Nephron progenitor cell (in vitro differentiated cells): ENCODE data around the gene HOXD8.

Experiments used
- DNase-seq: peaks from one replicate; pipeline ENCODE4 v3.0.0; 2021
- H3K27ac Mint-ChIP-seq: 2 replicates; pipeline ENCODE4 v1.8.0; 2021; ENCODE audit warnings: mild to moderate bottlenecking, moderate library complexity, mixed read lengths
- H3K27me3 Mint-ChIP-seq: 2 replicates; pipeline ENCODE4 v1.8.0; 2021; ENCODE audit warnings: mild to moderate bottlenecking, low read depth, mixed read lengths; ENCODE audit not compliant: poor library complexity
- H3K36me3 Mint-ChIP-seq: 2 replicates; pipeline ENCODE4 v1.8.0; 2021; ENCODE audit warnings: low read depth, mixed read lengths
- H3K4me1 Mint-ChIP-seq: 2 replicates; pipeline ENCODE4 v1.8.0; 2021; ENCODE audit warnings: mixed read lengths
- H3K4me3 Mint-ChIP-seq: 2 replicates; pipeline ENCODE4 v1.8.0; 2021; ENCODE audit warnings: mild to moderate bottlenecking, moderate library complexity, mixed read lengths
- H3K9me3 Mint-ChIP-seq: 2 replicates; pipeline ENCODE4 v1.8.0; 2021; ENCODE audit warnings: mild to moderate bottlenecking, moderate library complexity, mixed read lengths
- CTCF ChIP-seq: fragments of 200-600 bp; sonication (generic); IDR thresholded peaks from 2 replicates; pipeline ENCODE4 v1.5.0; 2021; ENCODE audit warnings: antibody characterized with exemption

HOXD8 gene

DNA sequence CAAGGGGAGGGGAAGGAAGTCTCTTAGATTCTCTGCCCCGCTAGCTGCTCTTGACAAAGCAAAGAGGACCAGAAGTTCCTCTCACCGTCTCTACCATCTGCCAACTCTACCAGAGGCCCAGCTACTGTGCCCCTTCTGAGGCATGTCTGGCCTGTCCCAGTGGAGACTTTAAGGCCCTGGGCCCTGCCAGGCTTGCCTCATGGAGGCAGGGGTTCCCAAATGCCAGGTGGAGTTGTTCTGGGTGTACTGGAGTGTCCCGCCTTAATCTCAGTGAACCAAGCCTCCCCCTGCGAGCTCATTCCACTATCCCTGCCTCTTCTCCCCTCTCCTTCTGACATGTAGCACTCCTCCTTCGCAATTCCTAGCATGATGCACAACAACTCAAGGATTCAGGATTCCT, 27.7 kb upstream of the HOXD8 start:
- peaks cover 97% of the 10 kb centered on the region for H3K27me3 Mint-ChIP-seq
- H3K4me1 Mint-ChIP-seq = peaks cover 66% of the 10 kb centered on the region
- no peaks in the 10 kb centered on the region for H3K36me3 Mint-ChIP-seq
- DNase-seq = no peak
- no peaks in the 10 kb centered on the region for H3K9me3 Mint-ChIP-seq
- no peak overlapping the region for H3K4me3 Mint-ChIP-seq
- H3K27ac Mint-ChIP-seq = no peak overlapping the region
- no peak for TF ChIP-seq CTCF

DNA sequence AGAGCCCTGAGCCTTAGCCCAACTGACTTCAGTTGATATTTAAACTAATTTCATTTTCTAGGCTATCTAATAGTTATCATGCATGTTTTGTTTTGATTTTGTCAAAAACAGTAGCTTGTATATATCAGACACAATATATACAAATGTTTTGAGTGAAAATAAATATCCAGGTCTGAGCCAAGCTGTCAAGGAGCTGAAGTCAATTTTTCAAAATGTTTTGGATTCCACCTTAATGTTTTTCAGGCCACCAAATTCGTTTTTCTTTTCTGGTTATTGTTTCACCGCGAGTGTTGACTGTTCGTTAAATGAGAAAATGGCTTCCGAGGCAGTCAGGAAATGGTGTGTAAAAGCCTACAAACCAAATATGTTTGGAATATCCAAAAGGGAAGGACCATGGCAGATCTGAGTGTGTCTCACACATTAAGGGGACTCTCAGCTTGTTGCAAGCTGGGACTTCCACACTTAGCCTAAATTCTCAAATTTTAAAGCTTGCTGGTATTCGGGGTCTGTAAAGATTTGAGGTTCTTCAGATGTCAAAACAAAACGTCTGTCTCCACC, 27.1 kb upstream of the HOXD8 start:
- no peak for DNase-seq
- no peaks in the 10 kb centered on the region for H3K36me3 Mint-ChIP-seq
- H3K9me3 Mint-ChIP-seq = no peaks in the 10 kb centered on the region
- TF ChIP-seq CTCF = no peak
- no peak overlapping the region for H3K4me3 Mint-ChIP-seq
- H3K4me1 Mint-ChIP-seq = peaks cover 62% of the 10 kb centered on the region
- H3K27me3 Mint-ChIP-seq = peaks cover 97% of the 10 kb centered on the region
- no peak overlapping the region for H3K27ac Mint-ChIP-seq

DNA sequence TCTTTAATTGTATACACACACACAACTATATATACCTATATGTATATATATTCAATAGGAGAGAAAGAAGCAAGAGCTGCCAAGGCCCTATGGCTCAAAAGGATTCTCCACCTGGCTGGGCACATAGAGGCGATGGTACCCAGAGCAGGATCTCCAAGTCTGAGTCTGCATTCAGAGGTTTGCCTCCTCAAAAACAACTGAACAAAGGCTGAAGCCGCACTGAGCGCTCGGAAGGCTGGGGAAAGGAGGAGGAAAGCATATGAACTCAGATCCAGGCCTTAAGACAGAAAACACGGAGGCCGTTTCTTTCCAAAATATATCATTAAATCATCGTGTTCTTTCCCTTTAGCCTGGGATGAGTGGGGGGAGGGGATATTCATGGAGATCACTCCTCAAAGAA, 26.3 kb upstream of the HOXD8 start:
- Mint-ChIP-seq H3K36me3 (no peaks in the 10 kb centered on the region), H3K27me3 (peaks cover 90% of the 10 kb centered on the region), H3K27ac (no peak overlapping the region), H3K4me1 (peaks cover 55% of the 10 kb centered on the region), H3K9me3 (no peaks in the 10 kb centered on the region), H3K4me3 (peak overlapping the region; percentile 84)
- no peak for TF ChIP-seq CTCF
- DNase-seq = no peak

- no peak for TF ChIP-seq CTCF
- H3K27me3 Mint-ChIP-seq = peaks cover 90% of the 10 kb centered on the region
- H3K4me1 Mint-ChIP-seq = peaks cover 53% of the 10 kb centered on the region
- peak overlapping the region; percentile 84 for H3K4me3 Mint-ChIP-seq
- no peak overlapping the region for H3K27ac Mint-ChIP-seq
- H3K36me3 Mint-ChIP-seq = no peaks in the 10 kb centered on the region
- DNase-seq = no peak
- H3K9me3 Mint-ChIP-seq = no peaks in the 10 kb centered on the region
Measured at GRCh38 chr2:176103742-176104315, 25.7 kb upstream of the HOXD8 start.

DNA sequence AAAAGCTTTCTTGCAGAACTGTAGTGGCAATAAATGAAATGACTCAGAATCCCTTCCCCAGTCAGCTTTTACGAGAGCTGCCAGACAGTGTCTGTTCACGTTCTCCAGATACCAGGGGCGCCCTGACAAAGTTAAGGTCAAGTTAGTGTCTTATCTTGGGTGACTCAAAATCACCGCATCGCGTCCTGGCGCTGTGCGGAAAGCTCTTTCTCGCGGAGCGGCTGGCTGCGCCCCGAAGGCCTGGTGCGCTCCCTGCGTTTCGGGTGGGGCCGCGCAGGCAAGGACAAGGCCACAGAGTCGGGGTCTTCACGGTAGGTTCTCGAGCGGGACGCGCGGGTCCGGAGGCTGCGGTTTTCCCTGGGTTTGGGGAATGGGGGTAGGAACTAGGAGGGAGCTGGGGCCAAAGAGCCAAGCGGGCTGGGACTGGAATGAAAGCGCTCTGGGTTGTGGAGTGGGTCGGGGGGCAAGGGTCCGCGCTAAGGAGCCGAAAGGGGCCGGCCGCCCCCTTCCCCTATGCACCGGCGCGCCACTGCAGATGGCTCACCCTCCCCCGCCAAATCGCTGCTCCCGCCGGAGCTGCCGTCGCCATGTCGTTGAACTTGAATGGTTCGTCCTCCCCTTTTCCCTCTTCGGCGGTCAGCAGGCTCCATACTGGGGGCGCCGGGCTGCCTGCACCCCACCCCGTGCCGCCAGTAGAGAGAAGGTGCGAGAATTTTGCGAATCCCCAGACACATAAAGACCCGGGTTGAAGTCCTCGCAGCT, 25.0 kb upstream of the HOXD8 start:
- no peaks in the 10 kb centered on the region for H3K9me3 Mint-ChIP-seq
- TF ChIP-seq CTCF = no peak
- peaks cover 53% of the 10 kb centered on the region for H3K4me1 Mint-ChIP-seq
- H3K4me3 Mint-ChIP-seq = peak overlapping the region; percentile 84
- no peak overlapping the region for H3K27ac Mint-ChIP-seq
- H3K27me3 Mint-ChIP-seq = peaks cover 90% of the 10 kb centered on the region
- no peak for DNase-seq
- H3K36me3 Mint-ChIP-seq = no peaks in the 10 kb centered on the region
